ENCODE results near the gene DOCK9. TPM values are rescaled to one million over a fixed set of nuclear protein-coding genes. Genes with fewer than 3 reads are reported as not detected.

The DOCK9 gene
- total RNA-seq, 4 donors from 2014 or later: 94.7 to 240 (median 150) TPM

GRCh38 chr13:98794498-98794897 is 183.4 kb downstream of the DOCK9 start:
- TF ChIP-seq CTCF (IDR thresholded peaks at IDR 0.05): no peak
- TF ChIP-seq POLR2A (IDR thresholded peaks at IDR 0.05): no peak
- DNase-seq: no peak

GRCh38 chr13:98792785-98793495 is 184.9 kb downstream of the DOCK9 start:
- no peak overlapping the region for H3K27ac ChIP-seq
- no peaks in the 10 kb centered on the region for H3K27me3 ChIP-seq
- no peaks in the 10 kb centered on the region for H3K4me1 ChIP-seq
- no peak overlapping the region for H3K4me3 ChIP-seq
- H3K9me3 ChIP-seq: no peaks in the 10 kb centered on the region
- DNase-seq: no peak
- H3K36me3 ChIP-seq: peaks cover 8 to 61% (median 19%) of the 10 kb centered on the region in 3 donors
- intact Hi-C loops (cut with DNase I): no loop called here
- WGBS, 2 donors: 84 to 88% methylated on average over 6 to 11 of the region's 11 CpGs
- TF ChIP-seq POLR2A (IDR thresholded peaks at IDR 0.05): no peak
- TF ChIP-seq CTCF (IDR thresholded peaks at IDR 0.05): no peak

More at GRCh38 chr13:98794498-98794897, 183.4 kb downstream of the DOCK9 start:
- H3K4me1 ChIP-seq: peaks cover 0 to 3% (median 0%) of the 10 kb centered on the region in 3 donors
- intact Hi-C loops (cut with DNase I): no loop called here
- 92 to 93% methylated on average over 11 to 12 of the region's 12 CpGs for WGBS, 2 donors
- H3K27ac ChIP-seq: no peak overlapping the region
- no peaks in the 10 kb centered on the region for H3K9me3 ChIP-seq
- no peak overlapping the region for H3K4me3 ChIP-seq
- peaks cover 8 to 77% (median 19%) of the 10 kb centered on the region in 3 donors for H3K36me3 ChIP-seq
- no peaks in the 10 kb centered on the region for H3K27me3 ChIP-seq

- no peak overlapping the region for H3K4me3 ChIP-seq
- WGBS, 2 donors: 82 to 89% methylated on average over 6 to 9 of the region's 9 CpGs
- intact Hi-C loops (cut with DNase I): no loop called here
These were observed 185.5 kb downstream of the DOCK9 start for GRCh38 chr13:98792321-98792720.

GRCh38 chr13:98791611-98792010 is 186.3 kb downstream of the DOCK9 start:
- H3K27me3 ChIP-seq: peaks cover 0 to 8% (median 0%) of the 10 kb centered on the region in 4 donors
- 89 to 93% methylated on average over 7 of the region's 7 CpGs for WGBS, 2 donors
- H3K36me3 ChIP-seq: peaks cover 8 to 48% (median 12%) of the 10 kb centered on the region in 3 donors
- H3K4me1 ChIP-seq: no peaks in the 10 kb centered on the region
- no peak overlapping the region for H3K4me3 ChIP-seq
- intact Hi-C loops (cut with DNase I): no loop called here
- H3K27ac ChIP-seq: no peak overlapping the region
- no peak for TF ChIP-seq CTCF (IDR thresholded peaks at IDR 0.05)
- TF ChIP-seq POLR2A (IDR thresholded peaks at IDR 0.05): no peak
- H3K9me3 ChIP-seq: no peaks in the 10 kb centered on the region
- no peak for DNase-seq

More at GRCh38 chr13:98792321-98792720, 185.5 kb downstream of the DOCK9 start:
- TF ChIP-seq CTCF (IDR thresholded peaks at IDR 0.05) (no peak), POLR2A (IDR thresholded peaks at IDR 0.05) (no peak)
- H3K27me3 ChIP-seq: peaks cover 0 to 3% (median 0%) of the 10 kb centered on the region in 4 donors
- H3K9me3 ChIP-seq: no peaks in the 10 kb centered on the region
- H3K36me3 ChIP-seq: peaks cover 8 to 55% (median 18%) of the 10 kb centered on the region in 3 donors
- DNase-seq: no peak
- H3K27ac ChIP-seq: no peak overlapping the region
- H3K4me1 ChIP-seq: no peaks in the 10 kb centered on the region

- Histone ChIP-seq H3K36me3 (peaks cover 0 to 12% (median 4%) of the 10 kb centered on the region in 3 donors), H3K27me3 (peaks cover 0 to 9% (median 0%) of the 10 kb centered on the region in 4 donors), H3K9me3 (no peaks in the 10 kb centered on the region), H3K4me3 (no peak overlapping the region), H3K27ac (no peak overlapping the region), H3K4me1 (no peaks in the 10 kb centered on the region)
- no peak for DNase-seq
- intact Hi-C loops (cut with DNase I): no loop called here
- 80 to 87% methylated on average over 9 of the region's 9 CpGs for WGBS, 2 donors
- TF ChIP-seq POLR2A (IDR thresholded peaks at IDR 0.05): no peak
- TF ChIP-seq CTCF (IDR thresholded peaks at IDR 0.05): no peak
These were observed 189.9 kb downstream of the DOCK9 start for GRCh38 chr13:98787996-98788395.

All from esophagus squamous epithelium (tissue), 5 donors.